ENCODE results near the gene TGM1. TPM values are rescaled to one million over a fixed set of nuclear protein-coding genes. Genes with fewer than 3 reads are reported as not detected.
"Not testable (repeated sequence)": the region's sequence is repeated elsewhere in the genome, so short reads cannot be mapped to it uniquely, and the experiment has no call there.

The TGM1 gene
- total RNA-seq, 1 donor from 2014 or later: 3.0 TPM

- DNase-seq (ENCODE audit: low spot score): no peak
Observed at GRCh38 chr14:24234095-24235005, 28.6 kb downstream of the TGM1 start.

DNA sequence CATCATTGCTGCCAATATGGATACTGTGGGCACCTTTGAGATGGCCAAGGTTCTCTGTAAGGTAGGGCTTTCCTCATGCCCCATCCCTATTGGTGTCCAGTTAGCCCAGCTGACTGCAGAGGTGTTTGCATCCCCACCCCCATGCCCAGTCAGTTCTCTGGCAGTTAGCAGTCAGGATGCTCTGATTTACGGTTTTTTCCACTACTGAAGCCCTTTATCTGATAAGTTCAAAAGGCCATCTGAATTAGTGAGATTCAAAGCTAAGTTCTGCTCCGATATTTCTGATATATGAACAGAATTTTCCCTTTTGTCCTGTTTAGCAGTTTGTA, 29.5 kb downstream of the TGM1 start:
- no peak for DNase-seq (ENCODE audit: low spot score)

GRCh38 chr14:24232645-24233537, 30.1 kb downstream of the TGM1 start, which contains the start of gene GMPR2:
Gene GMPR2, plus strand, starts transcription at chr14:24232929. Its CDS starts 325 bp downstream, at chr14:24233254.
- no peak for DNase-seq (ENCODE audit: low spot score)

DNA sequence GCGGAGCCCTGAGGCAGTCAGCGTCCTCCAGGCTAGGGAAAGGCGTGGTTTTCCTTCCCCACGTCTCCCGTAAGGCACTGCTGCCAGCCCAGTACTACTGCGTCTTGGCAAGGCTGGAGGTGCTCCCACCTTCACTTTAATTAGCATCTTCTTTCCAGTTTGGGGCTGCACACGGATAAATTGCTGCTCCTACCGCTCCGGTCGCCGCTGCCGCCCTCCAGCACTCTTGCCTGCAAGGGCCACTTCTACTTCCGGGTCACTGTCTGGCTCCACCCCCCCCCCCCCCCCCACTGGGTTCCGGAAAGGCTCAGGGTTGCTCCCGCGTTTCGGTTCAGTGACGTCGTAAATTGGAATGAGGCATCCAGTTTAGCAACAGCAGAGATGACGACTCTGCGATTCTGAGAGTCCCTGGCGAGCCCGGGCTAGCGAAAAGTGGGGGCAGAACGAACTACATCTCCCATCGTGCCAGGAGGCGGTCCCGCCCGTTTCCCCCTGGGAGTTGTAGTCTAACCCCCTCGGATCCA, 30.8 kb downstream of the TGM1 start, which contains the start of gene NEDD8:
Gene NEDD8, minus strand, starts transcription at position 247 of the 524 bp plus-strand sequence. Its CDS starts 100 bp downstream, at position 147.
- peak; percentile 90 for DNase-seq (ENCODE audit: low spot score)

GRCh38 chr14:24231263-24232120, 31.5 kb downstream of the TGM1 start:
- no peak for DNase-seq (ENCODE audit: low spot score)

- no peak for DNase-seq (ENCODE audit: low spot score)
Observed at GRCh38 chr14:24228902-24229301, 34.1 kb downstream of the TGM1 start.

DNA sequence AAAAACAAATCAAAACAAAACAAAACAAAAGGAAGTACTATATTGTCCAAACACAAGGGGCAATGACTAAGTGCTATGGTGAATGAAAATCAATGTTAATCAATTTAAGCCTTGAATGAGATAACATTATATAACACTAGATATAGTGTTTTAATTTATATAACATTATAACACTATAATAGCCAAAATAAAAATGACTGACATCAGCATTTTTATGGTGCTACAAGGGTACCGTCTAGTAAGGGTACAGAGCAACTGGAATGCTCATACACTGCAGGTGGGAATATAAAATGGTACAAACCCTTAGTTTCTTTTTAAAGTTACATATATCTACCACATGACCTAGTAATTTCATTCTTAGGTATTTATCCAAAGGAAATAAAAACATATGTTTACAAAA, 36.5 kb downstream of the TGM1 start:
- no peak for DNase-seq (ENCODE audit: low spot score)

DNA sequence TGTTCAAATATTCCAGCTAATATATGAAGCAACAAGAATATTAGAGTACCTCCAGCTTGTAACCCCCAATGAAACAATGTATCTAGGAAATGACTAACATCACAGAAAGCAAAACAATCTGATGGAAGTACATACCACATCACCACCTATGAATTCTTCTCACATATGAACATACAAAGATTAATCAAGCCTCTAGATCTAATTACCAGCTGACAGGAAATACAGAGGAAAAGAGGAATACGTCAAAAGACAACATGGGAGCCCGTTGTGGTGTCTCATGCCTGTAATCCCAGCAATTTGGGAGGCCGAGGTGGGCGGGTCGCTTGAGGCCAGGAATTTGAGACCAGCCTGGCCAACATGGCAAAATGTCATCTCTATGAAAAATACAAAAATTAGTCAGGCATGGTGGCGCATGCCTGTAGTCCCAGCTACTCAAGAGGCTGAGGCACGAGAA, 38.3 kb downstream of the TGM1 start:
- DNase-seq (ENCODE audit: low spot score): no peak

GRCh38 chr14:24222987-24223386, 40.0 kb downstream of the TGM1 start:
- not testable (repeated sequence) for DNase-seq (ENCODE audit: low spot score)

DNA sequence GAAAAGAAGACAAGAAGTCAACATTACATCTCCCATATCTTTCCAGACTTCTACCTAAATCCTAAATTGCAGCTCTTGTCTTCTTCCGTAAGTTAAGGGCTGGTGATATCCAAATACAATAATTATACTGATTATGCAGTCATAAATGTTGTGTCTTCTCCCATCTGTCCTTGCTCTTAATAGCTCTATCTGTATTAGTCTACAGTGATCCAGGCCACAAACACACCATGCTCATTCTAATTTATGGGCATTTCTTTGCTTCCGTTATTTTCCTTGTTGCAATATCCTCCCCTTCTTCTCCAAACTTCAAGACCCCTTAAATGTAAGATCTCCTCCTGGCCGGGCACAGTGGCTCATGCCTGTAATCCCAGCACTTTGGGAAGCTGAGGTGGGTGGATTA, 43.5 kb downstream of the TGM1 start:
- DNase-seq (ENCODE audit: low spot score): no peak

- no peak for DNase-seq (ENCODE audit: low spot score)
Observed at GRCh38 chr14:24219080-24219479, 43.9 kb downstream of the TGM1 start.

- not testable (repeated sequence) for DNase-seq (ENCODE audit: low spot score)
Observed at GRCh38 chr14:24216876-24217275, 46.1 kb downstream of the TGM1 start.

- DNase-seq (ENCODE audit: low spot score): no peak
Observed at GRCh38 chr14:24216345-24216699, 46.7 kb downstream of the TGM1 start.

GRCh38 chr14:24215495-24216344, 47.3 kb downstream of the TGM1 start, which contains the start of gene MDP1:
Gene MDP1, minus strand, starts transcription at chr14:24216066. Its CDS starts 111 bp downstream, at chr14:24215955.
- peak; percentile 87 for DNase-seq (ENCODE audit: low spot score)

- no peak for DNase-seq (ENCODE audit: low spot score)
Observed at GRCh38 chr14:24213866-24214662, 48.9 kb downstream of the TGM1 start.

DNA sequence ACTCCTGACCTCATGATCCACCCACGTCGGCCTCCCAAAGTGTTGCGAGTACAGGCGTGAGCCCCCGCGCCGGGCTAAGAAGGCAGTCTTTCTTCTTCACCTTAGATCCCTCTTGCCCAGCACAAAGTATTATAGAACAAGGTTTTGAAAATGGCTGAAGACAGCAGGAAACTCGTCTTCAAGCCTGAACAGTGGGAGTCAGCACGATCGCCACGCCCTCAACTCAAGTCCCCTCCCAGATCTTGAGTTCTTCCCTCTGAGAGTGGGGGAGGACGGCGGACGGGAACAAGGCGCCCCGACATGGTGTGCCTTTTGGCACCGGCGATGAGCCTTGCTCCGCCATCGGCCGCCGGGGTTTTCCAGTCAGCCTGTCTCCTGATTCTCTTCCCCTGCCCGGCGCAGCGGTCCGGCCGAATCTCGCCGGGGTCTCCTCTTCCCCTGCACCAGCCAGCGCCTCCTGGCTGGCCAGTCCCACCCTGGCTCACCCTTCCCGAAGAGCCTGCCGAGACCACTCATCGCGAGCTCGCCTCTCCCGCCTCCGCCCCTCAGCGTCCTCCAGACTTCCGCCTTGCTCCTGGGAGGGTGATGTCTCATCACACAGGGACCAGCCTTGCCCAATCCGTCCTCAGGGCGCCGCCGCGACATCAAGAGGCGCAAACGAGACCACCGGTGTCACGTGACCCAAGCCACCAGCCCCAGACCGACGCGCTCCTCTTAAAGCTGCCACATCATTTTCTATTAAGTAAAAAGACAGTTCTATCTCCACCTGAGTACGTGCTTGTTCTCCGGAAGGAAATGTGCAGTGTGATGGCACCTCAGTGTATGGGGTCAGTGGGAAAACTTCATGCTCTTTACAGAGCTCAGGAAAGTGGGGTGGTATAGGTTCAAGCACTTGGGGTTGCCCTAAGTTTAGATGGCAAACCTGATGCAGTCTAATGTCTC, 49.8 kb downstream of the TGM1 start, which contains the start of gene CHMP4A:
Gene CHMP4A, minus strand, starts transcription at position 565 of the 942 bp plus-strand sequence. Its CDS starts 49 bp downstream, at position 516.
- peak; percentile 97 for DNase-seq (ENCODE audit: low spot score)

DNA sequence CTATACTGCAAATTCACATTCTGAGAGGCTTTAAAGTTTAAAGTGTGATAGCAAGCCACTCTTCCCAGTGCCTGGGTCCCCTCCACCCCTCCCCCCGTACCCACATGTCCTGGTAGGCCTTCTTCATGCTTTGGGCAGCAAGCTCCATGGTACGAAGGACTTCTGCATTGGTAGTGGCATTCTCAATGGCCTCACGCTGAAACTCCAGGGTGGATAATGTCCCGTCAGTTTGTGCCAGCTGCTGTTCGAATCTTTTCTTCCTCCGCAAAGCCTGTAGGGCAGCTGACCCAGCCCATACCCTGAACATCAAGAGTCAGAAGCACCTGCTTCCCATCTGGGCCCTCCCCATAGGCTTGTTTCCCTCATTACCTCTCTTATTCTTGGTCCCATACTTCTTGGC, 51.7 kb downstream of the TGM1 start:
- DNase-seq (ENCODE audit: low spot score): no peak

GRCh38 chr14:24207625-24208024, 55.4 kb downstream of the TGM1 start:
- no peak for DNase-seq (ENCODE audit: low spot score)
